Renal cortical epithelial cell (primary cell): Measurements from ENCODE around the gene APMAP. TPM values are rescaled to one million over a fixed set of nuclear protein-coding genes. Genes with fewer than 3 reads are reported as not detected.

ENCODE experiments used
- DNase-seq: peaks from one replicate; pipeline ENCODE4 v3.0.0-alpha.2; 2011; ENCODE audit warnings: low read depth
- total RNA-seq: library from RNA; depleted of rRNA; stranded (reverse); fragments of >200 nt; gene quantifications from 2 replicates; pipeline ENCODE4 v1.2.3, GENCODE V29; 2014

The APMAP gene
- total RNA-seq, 1 donor from 2014 or later = 104 TPM

DNA sequence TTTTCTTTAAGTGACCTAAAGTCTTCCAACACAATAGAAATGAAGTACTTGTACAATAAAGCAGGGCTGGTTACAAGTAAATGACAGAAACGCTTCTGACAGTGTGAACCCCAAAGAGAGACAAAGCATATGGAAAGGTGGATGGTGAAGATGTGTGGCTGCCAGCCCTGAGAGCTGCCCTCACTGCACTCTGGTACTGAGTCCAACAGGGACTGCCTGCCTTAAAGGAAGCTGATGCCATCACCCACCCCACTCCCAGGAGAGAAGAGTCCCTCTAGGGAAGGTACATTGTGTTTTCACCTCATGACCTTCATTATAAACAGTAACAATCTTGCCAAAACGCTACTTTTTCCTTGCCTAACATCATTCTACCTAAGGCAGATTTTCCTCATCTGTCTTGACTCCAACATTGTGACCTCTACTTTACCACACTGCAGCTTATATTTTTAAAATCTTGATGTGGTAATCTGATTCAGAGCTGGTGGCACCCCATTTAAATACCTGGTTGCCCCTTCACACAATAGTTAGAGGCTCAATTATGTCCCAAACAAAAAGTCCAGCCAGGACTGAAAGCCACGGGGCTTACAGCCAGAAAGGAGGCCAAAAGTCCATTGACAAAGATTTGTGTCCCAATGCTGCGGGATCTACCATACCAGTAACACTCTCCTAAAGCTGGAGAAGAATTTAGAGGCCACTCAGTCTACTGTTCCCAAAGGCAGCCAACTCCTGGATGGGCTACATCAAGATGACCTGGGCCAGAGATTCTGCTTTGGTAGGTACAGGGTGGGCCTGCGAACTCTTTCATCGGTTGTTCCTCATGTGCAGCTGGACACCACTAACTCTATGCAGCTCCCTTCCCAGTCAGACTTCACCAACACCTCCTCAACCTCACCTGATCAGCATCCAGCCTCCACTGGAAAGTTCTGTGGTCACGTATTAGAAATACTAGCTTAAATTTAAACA, 4.4 kb downstream of the APMAP start:
- no peak for DNase-seq

GRCh38 chr20:24987244-24987643, 5.3 kb downstream of the APMAP start:
- peak; percentile 83 for DNase-seq

DNA sequence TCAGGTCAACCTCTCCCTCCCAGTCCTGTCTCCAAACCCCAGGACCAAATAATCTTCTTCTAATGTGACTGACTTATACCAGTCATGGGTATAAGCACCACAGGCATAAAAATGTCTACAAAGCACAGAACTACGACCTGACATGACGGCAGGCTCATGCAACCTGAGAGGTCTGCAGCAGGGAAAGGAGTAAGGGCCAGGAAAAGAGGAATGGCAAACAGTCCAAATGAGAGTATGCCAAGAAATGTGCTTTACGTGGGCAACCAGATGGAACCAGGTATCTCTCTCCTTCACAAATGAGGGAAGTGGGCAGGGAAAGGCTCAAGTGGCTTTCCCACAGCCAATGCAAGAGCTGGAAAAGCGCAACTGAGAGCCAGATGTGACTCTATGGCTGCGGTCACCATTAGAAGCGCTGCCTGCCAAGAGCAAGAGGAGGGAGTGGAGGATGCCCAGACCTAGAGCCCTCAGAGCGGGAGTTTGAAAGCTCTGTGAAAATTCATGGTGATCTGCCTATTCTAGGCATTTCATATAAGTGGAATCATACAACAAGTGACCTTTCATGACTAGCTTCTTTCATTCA, 6.0 kb downstream of the APMAP start:
- no peak for DNase-seq

DNA sequence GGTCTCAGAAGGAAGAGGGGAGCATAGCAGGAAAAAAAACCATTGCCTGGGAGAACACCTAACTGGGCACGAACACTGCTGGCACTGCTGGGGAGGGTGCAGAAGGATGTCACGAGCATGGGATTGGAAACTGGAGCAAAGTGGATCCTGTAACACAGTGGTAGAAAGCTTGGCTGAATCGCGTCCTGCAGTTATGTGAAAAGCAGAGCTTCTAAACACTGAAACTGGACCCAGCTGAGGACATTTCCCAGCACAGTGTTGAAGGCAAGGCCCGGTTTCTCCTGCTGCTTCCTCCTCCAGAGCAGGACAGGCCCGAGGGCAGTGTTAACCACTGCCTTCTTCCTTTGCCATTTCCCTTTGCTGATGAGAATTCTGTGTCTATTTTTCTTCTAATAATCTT, 6.7 kb downstream of the APMAP start:
- no peak for DNase-seq

DNA sequence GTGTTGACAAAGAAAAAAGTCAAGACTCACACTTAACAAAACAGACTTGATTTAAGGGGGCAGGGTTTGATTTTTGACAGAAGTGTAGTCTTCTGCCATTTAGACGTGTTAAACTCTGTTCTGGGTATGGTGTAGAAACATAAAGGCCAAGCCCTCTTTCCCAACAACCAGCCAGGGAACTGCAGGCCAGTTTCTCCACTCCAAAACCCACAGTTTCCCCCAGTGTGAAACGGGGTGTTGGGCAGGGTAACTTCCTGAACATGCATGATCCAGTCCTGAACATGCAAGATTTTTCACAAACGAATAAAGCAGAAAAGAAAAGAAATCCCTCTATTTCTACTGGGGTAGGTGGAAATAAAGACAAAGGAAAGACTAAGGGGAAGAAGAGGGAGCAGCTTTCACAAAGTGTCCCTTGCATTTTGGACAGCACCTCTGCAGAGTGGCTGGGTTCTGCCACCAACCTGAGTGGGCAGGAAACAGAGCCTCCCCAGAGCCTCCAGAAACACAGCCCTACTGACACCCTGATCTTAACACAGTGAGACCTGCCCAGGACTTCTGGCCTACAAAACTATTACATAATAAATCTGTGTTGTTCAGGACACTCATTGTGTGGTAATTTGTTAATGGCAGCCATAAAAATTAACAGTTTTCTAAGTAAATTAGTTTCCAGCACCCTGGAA, 7.5 kb downstream of the APMAP start:
- DNase-seq = no peak

GRCh38 chr20:24983896-24984295, 8.7 kb downstream of the APMAP start:
- no peak for DNase-seq

- no peak for DNase-seq
These were observed 10.8 kb downstream of the APMAP start for GRCh38 chr20:24981790-24982189.

DNA sequence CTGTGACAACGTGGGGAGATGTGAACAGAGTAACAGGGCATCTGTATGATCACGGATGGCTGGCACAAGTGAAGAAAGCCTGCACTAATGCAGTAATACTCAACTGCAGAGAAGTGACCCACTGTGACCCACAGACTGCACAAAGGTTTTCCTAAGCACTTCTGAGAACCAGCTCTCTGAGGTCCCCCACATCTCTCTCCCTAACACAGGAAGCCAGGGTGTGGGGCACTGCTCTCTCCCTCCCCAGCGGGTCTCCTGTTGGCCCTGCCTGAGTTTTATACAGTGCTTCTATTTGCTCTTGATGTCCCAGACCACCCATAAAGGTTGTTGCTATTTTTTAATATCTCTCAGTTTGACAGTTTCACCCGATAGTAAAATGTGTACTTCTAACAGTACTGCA, 11.3 kb downstream of the APMAP start:
- DNase-seq = no peak

- DNase-seq = no peak
These were observed 12.1 kb downstream of the APMAP start for GRCh38 chr20:24980291-24981053.

DNA sequence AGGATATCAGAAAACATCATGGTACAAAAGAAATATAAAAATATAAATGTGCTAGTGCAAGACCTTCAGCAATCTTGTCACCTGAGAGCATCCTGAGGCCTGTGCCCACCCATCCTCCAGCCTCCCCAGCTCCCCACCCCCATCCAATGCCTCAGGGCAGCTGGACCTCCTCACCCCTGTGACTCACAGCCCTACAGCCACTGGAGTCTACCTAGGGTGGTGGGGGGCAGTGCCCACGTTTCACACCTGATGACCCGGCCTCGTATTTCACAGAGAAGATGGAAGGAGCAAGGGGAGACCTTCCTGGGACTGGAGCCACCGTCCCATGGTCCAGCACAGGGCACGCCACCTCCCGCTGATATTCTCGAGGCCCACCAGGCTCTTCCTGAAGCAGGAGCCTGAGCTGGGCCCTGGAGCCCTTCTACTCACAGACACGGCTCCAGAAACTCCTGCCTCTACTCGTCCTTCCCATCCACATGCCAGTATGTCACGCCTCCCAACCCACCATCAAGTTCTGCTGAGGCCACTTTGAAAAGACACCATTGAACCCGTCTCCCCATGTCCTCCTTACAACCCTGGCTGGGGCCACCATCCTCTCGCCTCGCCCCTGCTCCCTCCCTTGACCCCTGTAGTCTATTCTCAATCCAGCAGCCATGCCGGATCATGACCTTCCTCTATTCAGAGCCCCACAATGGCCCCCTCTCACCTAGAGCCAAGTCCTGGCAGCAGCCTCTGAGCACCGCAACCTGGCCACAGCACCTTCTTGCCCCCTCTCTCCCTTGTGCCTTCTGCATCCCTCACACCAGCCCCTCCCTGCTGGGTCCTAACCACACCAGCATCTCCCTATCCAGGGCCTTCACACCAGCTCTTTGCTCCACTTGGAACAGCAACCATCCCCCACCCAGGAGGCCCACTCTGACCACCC, 13.3 kb downstream of the APMAP start:
- no peak for DNase-seq

- no peak for DNase-seq
These were observed 14.0 kb downstream of the APMAP start for GRCh38 chr20:24978513-24978912.

- DNase-seq = no peak
These were observed 14.8 kb downstream of the APMAP start for GRCh38 chr20:24977797-24978196.

DNA sequence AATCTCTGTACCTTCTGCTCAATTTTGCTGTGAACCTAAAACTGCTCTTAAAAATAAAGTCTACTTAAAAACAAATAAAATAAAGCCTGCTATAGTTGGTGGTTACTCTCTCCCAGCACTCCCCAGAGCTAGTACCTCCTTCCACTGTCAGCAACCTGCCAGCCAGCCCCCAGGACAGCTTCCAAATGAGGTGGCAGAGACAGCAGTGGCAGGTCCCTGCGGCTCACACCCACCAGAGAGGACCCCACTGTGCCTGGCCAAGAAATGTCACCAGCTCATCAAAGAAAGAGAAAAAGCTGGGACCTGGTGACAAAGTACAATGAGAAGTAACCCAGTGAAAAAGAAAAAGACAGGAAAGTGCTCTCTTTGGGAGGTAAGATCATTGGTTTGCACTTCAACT, 15.2 kb downstream of the APMAP start:
- DNase-seq = no peak

DNA sequence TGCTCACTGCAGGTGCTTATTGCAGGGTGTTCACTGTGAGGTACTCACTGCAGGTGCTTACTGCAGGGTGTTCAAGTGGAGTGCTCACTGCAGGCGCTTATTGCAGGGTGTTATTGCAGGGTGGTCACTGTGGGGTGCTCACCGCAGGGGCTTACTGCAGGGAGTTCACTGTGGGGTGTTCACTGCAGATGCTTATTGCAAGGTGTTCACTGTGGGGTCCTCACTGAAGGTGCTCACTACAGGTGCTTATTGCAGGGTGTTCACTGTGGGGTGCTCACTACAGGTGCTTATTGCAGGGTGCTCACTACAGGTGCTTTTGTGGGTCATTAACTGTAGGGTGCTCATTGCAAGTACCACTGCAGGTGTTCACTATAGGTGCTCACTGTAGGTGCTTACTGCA, 20.2 kb downstream of the APMAP start:
- no peak for DNase-seq

GRCh38 chr20:24971376-24972101, 21.0 kb downstream of the APMAP start:
- no peak for DNase-seq

DNA sequence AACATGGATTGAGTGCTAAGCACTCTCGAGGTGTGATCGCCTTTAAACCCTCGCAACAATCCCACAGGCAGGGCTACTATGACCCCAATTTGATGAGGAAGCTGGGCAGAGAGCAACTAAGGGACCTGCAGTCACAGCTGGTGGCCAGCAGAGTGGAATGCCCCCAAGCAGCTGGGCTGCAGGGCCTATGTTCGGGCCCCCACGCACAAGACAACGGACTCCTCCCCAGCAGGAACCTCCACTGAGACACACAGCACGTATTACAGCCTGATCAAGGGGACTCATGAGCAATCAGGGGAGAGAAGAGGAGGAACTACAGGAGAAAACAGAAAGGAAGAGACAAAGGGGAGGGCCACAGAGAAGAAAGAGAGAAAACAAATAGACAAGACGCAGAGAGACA, 21.8 kb downstream of the APMAP start:
- DNase-seq = no peak

DNA sequence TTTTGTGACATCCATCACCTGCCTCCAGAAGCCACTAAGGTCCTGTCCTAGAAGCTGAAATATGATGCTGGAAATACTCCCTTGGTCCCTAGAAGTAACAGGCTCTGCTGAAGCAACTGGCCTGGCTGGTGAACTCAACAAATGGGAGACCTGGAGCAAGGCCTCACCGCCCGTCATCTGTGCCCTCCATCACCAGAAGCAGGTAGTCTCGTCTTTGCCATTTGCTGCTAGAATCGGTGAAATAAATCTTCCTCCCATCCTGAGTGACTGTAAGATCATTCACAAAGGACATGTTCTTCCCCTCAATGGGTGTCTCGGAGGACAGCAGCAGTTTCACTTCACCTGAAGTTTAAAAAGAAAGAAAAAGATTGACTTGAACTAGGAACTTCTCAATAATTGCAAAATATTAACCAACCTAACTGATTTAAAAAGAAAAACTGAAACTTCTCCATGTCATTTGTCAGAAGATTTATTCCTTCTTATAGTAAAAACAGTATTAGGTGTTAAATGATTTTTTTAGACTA, 22.5 kb downstream of the APMAP start:
- DNase-seq = no peak

DNA sequence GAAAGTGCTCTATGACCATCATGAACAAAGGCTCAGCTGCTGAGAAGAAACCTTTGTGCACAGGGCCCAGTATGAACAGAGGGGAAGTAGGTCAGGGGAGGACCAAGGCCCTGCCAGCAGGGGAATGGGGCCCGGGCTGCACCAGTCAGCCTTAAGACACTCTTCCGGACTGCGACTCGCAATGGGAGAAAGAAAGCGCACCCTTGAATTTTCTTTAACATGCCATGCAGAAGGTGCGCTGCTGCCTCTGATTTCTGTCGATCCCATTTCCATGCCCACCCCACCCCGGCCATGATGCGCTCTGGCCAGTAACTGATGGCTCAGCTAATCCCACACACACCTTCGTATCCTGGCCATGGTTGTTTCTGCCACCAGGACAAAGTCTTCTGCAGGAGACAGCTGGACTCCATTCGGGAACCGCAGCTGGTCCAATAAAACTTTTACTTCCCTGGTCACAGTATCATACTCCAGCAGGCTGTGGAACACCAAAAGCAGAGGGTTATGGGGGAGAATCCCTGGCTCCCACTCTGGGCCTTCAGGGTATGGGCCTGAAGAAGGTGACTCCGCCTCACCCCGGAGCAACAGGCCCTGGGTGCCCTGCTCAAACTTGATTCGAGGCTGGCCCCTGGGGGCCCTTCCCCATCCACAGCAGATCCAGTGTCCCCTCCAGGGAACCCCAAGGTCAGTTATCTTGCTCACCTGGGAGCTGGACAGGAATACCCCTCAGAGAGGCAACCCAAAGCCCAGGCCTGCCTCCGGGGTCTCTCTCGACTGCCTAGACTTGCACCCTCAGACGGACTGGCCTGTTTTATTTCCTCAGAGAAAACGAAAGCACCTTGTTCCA, 23.1 kb downstream of the APMAP start:
- no peak for DNase-seq

DNA sequence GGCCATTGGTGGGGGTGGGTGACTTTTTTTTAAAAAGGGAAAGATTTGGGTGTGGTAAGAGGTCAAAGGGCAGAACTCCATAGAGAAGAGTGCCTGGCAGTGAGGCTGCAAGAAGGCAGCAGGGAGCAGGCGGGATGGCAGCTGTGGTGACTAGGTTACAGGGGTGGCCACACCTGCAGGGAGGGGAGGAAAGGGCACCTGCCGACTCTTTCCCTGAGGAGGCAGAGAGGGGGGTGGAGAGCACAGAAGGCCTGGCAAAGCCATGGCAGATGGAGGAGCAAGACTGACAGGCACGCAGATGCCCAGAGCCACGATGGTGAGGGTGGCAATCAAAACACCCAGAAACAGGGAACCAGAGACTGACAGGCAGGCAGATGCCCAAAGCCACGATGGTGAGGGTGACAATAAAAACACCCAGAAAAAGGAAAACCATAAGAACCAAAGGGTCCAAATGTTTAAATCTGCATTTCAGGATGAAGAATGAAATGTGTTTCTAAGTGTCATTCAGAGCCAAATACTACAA, 24.2 kb downstream of the APMAP start:
- DNase-seq = no peak
